ENCODE results near the gene CIB4. TPM values are rescaled to one million over a fixed set of nuclear protein-coding genes. Genes with fewer than 3 reads are reported as not detected.

Gene CIB4
- total and polyA plus RNA-seq, 2 of the 13 experiments (the other 11 are each of a cell fraction or from before 2014, with no cell fraction given), result not detected

DNA sequence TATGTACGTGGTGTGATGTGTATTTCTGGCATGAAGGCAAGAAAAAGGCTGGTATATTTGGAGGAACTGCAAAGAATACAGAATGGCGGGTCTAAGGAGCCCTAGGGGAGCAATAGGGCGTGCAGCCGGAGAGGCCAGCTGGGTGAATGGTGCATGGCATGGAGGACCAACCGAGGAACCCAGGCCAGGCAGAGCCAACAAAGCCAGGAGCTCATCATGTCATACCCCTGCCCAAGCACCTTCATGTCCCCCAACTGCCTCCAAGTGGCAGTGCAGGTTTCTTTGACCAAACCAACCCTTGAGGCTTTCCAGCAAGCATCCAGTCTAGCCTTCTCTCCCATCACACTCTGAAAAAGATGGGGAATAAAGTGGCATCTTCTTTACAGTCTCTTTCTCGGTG, 42.4 kb upstream of the CIB4 start (continued):
- no peak for TF ChIP-seq REST (IDR thresholded peaks at IDR 0.05; ENCODE audit: borderline replicate concordance in 1 of 2, low read depth in 1 of 2, low read length in 2 of 2)

GRCh38 chr2:26682155-26682554, 41.0 kb upstream of the CIB4 start:
- DNase-seq (ENCODE audit: low spot score) (no peak), FAIRE-seq (no peak), ATAC-seq (no peak)
- no peaks in the 10 kb centered on the region for H3K79me2 ChIP-seq (ENCODE audit: insufficient read depth, low read length)
- CTCF ChIA-PET (ENCODE audit: low intra/inter-chr PET ratio, low total read pairs), result no interaction called here
- peaks cover 5 to 78% of the 10 kb centered on the region in 2 experiments for H3K27me3 ChIP-seq (ENCODE audit: control insufficient read depth in 1 of 2, insufficient read depth in 2 of 2, low read length in 2 of 2)
- no peaks in the 10 kb centered on the region for H3K36me3 ChIP-seq (replicated peaks in 1 of 2; ENCODE audit: control insufficient read depth in 1 of 2, insufficient read depth in 2 of 2, low read length in 2 of 2)
- no peak overlapping the region for H3K4me2 ChIP-seq (ENCODE audit: low read depth, low read length)
- intact Hi-C loops (cut with micrococcal nuclease; ENCODE audit: unreplicated experiment), result no loop called here
- no TSS peak for BruUV-seq (replicated peaks)
- no peak overlapping the region for H2AFZ ChIP-seq (ENCODE audit: low read length)
- no peaks in the 10 kb centered on the region for H3K4me1 ChIP-seq (ENCODE audit: insufficient read depth, low read length)
- no peak overlapping the region for H3K27ac ChIP-seq (ENCODE audit: extremely low read length, insufficient read depth, low read length)
- WGBS (ENCODE audit: low lambda C conversion rate), result 30% methylated on average over 8 of the region's 8 CpGs
- TF ChIP-seq ZNF709 (CRISPR knock-in tag; IDR thresholded peaks at IDR 0.05), result no peak
- no peak for TF ChIP-seq MED13 (CRISPR knock-in tag; IDR thresholded peaks at IDR 0.05)
- no peak for TF ChIP-seq ZNF777 (CRISPR knock-in tag; IDR thresholded peaks at IDR 0.05)
- TF ChIP-seq CHCHD3 (CRISPR knock-in tag; IDR thresholded peaks at IDR 0.05), result no peak
- no peak for TF ChIP-seq KDM6A (CRISPR knock-in tag; IDR thresholded peaks at IDR 0.05; ENCODE audit: low read depth)
- no peak for TF ChIP-seq MTA1 (CRISPR knock-in tag; IDR thresholded peaks at IDR 0.05; ENCODE audit: borderline replicate concordance)
- no peak for TF ChIP-seq SUZ12 (IDR thresholded peaks at IDR 0.05; ENCODE audit: low read depth, low read length)
- no peaks in the 10 kb centered on the region for H4K20me1 ChIP-seq (ENCODE audit: insufficient read depth, low read length)
- in situ Hi-C loops (cut with HindIII; ENCODE audit: extremely low pct_ligation_motif_present, low pct_unique_long_range_greater_than_20kb), result no loop called here
- H3K4me3 ChIP-seq (replicated peaks in 1 of 3; ENCODE audit: insufficient read depth in 1 of 3, low read depth in 2 of 3, low read length in 3 of 3), result no peak overlapping the region
- H3K9ac ChIP-seq (ENCODE audit: insufficient read depth, low read depth, low read length), result no peak overlapping the region
- POLR2A ChIA-PET, result no interaction called here
- no peaks in the 10 kb centered on the region for H3K9me3 ChIP-seq (ENCODE audit: low read length)

Data from HepG2 (cell line).